ENCODE results near the gene ASPM.
"Not testable (repeated sequence)": the region's sequence is repeated elsewhere in the genome, so short reads cannot be mapped to it uniquely, and the experiment has no call there.

ASPM gene

DNA sequence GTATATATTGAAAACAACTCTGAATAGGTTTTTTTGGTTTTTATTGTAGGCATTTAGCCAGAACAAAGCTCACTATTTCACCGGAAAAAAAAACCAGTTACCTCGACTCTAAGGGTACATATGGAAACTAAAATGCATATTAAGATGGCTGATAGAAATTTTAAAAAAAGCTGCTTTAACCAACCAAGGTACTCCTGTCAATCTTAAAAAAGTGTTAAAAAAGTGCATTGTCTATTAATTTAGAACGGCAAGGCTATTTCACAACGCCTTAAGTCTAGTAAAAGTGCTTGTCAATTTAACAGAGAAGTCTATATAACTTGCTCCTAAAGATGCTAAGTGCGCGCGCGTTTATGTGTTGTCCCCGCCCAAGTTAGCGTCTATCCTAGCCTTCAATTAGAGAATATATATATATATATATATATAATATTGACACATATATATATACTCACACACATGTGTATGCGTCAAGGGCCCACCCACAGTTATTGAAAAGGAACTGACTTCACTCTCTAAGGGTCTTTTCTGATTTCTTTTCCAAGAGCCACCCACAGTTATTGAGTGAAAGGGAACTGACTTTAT, 934 bp downstream of the ASPM start:
- peak; percentile 27 for DNase-seq (ENCODE audit: low spot score)

DNA sequence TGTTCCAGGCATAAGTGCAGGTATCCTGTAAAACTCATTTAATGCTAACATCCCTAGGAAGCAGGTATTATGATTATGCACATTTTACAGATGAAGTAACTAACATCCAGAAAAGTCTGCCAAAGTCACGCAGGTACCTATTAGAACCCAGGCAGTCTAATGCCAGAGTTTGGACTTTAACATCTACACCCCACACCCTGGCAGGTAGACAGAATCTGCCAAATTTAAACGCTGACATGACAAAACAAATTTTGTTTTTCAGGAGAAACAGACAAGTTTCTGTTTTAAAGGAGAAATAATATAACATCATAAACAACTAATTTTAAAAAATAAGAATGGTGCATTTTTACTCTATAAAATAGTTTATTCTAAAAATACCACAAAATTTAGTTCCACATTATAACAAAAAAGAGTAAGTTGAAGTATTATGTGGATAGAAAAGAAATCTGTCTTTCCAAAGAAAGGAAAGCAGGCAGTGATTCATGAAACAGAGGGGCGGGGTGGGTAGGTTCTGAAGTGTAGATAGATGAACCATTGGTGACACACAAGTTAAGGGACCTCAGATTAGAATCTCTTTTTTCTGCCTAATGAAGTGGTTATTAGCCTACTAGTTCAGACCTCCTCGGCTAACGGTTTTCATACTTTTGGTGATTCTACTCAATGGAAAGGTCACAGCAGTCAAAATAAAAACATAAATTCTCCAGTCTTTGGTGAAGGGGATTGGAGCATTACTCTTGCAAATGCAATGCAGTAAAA, 1.7 kb downstream of the ASPM start:
- DNase-seq (ENCODE audit: low spot score), result peak; percentile 85

DNA sequence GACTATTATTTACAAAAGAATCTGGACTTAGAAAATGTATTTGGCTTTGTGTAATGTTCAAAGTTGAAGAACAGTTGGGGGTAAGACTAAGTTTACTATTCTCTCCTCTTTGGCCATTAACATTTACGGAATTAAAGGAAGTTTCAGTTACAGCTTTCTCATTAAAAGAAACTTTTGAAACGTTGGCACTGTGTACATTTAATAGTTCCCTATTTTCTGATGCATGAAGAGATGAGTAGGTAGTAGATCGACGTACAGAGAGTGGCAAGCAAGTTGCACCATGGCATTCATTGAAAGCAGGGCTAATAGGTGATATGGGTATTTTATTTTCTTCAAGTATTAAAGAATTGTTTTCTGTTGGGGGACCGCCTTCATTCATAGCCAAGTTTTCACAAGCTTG, 3.2 kb downstream of the ASPM start:
- DNase-seq (ENCODE audit: low spot score), result no peak

DNA sequence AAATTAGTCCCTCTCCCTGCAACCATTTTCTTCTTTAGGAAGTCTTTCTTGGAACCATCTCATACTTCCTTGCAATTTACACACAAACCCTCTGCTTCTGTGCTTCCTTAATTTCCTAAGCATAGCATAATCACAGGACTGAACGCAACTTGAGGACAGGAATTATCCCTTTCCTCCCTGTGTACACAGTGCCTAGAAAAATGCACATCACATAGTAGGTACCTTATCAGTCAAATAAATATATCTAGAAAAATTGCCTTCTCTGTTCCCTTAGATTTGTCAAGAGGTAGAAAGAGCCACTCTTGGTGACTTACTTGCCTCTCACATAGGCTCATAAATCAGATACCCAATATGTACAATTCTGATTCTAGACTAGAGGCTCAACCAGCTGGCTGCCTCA, 4.9 kb downstream of the ASPM start:
- DNase-seq (ENCODE audit: low spot score), result no peak

DNA sequence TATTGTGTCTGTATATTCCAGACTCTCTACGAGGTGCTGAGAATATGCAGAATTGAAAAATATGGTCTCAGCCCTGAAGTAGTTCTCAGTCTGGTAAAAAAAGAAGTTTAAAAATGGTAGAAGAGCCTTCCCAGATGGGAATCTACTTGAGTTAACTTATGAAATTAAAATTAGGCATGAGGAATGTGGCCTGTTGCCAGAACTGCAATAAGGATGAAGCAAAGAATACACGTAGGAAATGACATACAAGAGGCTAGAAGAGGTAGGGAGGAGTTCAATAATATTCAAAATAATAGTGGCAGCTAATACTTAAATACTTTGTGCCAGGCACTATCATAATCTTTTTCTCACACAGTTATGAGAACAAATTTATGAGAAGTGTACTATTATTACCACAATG, 6.3 kb downstream of the ASPM start:
- no peak for DNase-seq (ENCODE audit: low spot score)

DNA sequence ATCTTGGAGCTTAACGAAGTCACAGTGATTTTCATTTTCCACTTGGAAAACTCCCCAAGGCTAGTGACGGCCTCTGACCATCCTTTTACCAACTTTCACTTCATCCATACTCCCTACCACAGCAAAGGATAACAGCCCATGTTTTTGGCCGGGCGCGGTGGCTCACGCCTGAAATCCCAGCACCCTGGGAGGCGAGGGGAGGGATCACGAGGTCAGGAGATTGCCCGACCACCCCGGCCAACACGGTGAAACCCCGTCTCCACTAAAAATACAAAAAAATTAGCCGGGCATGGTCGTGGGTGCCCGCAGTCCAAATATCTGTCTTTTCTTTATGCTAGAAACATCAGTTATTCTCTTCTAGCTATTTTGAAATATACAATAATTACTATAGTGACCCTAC, 7.3 kb downstream of the ASPM start:
- no peak for DNase-seq (ENCODE audit: low spot score)

DNA sequence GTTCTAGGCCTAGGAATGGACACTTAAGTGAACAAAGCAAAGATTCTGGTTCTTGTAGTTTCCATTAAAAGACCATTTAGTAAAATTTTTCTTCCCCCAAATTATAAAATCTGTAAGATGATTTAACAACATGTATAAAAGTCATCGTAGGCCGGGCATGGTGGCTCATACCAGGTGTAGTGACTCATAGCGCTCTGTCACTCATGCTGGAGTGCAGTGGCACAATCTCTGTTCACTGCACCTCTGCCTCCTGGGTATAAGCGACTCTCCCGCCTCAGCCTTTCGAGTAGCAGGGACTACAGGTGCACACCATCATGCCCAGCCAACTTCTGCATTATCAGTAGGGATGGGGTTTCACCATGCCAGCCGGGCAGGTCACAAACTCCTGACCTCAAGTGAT, 9.1 kb downstream of the ASPM start:
- peak; percentile 9 for DNase-seq (ENCODE audit: low spot score)

DNA sequence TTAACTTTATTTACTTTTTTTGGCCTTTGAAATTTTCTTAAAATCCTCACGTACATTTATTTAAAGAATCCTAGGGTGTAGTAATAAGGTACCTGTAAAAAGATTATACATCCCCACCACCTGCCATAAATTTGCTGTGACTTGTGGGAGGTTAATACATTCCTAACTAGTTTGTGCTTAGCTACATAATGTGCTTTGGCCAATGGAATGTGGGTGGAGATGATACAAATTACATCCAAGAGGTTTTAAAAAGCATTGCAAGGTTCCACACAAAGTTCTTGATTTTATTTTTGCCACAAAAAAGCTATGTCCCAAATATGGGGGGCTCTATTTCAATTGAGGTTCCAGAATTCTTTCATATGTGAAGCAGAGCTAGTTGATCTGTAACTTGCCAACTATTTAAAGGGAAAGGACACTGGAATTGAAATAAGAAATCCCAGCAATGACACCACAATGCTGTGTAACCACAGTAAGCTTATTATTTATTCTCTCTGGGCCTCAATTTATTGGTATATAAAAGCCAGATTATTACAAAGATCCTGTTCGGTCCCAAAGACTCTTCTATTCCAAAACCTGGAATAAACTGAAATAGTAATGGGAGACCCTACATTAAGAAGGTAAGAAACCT, 15.7 kb downstream of the ASPM start:
- peak; percentile 15 for DNase-seq (ENCODE audit: low spot score)

DNA sequence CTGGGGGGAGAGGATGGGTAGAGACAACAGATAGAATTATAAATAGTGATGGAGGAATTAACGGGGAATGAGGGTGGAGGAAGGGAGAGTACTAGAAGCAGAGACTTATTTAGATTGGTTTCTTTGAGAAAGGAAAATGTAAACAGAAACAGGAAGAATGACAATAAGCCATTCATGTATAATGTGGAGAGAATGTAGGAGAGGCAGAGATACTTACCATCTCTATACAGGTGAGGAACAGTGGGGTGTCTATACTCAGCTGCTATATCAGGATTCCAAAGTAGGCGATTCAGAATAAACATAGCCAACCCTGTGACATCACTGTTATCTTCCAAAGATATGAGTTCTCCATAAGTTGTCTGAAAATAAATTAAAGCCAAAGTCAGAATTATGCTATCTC, 16.8 kb downstream of the ASPM start:
- no peak for DNase-seq (ENCODE audit: low spot score)

DNA sequence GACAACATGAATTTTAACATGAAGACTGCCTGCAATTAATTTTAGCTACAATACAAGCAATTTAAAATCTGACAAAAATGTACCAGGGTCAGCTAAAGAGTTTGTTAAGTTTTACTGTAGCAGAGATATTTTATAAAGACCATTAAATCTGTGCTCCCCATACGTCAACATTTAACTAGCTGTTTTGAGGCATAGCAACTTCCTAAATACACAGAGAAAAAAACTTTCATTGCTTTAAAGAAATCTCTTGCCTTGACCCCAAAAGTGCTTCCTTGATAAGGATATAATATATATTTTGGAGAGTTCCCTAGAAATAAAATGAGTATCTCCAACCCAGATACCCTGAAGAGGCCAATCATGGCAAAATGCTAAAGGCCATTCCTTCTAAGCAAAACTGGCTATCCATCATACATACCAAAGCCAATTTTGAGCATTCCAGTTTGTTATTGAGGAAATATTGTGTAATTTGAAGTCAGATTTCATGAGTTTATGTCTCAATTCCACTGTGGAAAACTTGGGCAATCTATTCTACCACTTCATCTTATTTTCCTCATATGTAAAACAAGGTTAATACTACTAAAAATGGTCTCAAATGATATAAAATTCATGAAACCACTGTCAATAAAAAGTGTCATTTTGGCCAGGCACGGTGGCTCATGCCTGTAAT, 19.1 kb downstream of the ASPM start:
- no peak for DNase-seq (ENCODE audit: low spot score)

DNA sequence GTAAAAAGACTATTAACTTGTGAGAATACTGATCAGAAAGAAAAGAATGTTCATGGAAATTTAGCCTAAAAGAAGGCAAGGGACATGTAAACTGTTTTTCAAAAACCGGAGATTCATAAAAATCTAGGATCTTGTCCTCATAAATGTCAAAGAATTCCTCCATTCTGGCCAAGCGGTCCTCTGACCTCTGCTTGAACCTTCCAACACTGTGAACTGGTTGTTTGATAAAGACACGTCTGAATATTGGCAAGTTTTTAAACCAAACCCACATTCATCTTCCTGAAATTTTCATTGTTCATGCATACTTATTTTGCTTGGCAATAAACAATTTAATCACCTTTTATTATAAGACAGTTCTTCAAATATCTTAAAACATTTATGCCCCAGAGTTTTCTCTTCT, 19.8 kb downstream of the ASPM start:
- DNase-seq (ENCODE audit: low spot score), result no peak

DNA sequence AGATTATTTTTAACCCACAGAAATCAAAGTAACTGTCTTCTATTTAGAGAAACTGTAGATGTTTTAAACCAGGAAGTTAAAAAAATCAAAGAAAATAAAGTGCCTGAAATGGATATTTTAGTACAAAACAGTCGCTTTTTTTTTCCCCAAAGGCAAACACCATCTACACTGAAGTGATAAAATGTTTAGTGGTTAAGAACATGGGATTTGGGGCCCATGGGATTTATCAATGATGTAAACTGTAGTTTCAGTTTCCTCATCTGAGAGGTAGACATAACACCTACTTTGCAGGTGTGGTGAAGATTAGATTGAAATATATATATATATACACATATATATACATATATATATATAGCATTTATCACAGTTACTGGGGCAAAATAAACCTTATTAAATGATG, 22.1 kb downstream of the ASPM start:
- no peak for DNase-seq (ENCODE audit: low spot score)

DNA sequence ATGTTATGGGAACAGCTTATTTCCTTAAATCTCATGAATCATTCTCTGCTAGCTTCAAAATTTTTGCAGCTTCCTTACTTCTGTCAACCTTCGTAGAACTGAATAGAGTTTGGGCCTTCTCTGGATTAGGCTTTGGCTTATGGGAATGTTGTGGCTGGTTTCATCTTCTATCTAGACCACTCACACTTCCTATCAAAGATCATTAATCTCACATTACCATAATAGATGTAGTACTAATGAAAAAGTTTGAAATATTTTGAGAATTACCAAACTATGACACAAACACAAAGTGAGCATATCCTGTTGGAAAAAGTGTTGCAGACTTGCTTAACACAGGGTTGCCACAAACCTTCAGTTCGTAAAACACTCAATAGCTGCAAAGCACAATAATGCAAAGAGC, 30.3 kb downstream of the ASPM start:
- no peak for DNase-seq (ENCODE audit: low spot score)

DNA sequence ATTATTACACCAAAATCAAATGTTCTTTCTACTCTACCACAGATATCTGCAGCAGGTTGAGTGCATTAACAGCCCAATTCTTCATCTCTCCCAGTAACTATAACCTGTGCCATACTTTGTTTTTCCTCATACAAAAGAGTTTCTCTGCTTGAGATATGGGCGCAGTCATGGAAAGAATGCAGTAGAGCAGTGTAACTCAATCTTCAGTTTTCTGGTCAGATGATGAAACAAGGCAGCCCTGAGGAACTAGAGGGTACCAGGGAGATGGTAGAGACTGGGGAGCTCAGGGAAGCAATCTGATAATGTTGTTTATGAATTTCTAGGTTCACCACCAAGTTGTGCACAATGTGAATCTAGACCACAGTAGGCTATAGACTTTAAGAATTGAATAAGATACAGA, 39.6 kb downstream of the ASPM start:
- no peak for DNase-seq (ENCODE audit: low spot score)

DNA sequence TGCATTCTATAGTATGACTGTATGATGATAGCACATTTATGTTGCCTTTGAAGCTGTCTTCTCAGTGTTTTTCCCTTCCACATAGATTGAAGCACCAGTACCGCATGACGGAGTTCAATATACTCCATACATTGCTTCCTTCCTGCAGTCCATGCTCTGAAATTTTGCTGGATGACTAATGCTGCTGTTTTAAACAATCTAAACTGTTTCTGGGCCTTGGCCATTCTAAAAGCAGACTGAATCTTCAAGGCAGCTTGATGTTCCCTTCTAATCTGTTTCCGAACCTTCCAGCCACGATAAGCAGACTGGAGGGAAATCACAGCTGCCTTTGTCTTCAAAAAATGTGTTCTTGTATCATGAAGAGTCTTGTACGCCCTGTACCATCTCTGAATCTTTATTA, 43.2 kb downstream of the ASPM start:
- DNase-seq (ENCODE audit: low spot score), result no peak

DNA sequence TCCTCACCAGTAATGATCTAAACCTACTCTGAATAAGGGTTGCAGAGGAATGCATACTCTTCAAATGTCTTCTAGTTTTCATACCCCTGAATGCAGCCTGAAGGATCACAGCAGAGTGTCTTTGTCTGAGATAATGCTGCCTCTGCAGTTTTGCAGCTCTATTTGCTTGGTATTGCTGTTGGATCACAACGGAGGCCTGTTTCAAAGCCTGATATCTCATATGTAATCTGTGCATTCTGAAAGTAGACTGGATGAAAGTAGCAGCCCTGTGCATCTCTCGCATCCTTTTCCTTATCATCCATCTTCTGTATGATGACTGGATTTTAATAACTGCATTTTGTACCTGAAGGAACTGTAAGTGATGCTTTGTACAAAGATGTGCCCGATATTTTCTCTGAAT, 44.5 kb downstream of the ASPM start:
- no peak for DNase-seq (ENCODE audit: low spot score)

DNA sequence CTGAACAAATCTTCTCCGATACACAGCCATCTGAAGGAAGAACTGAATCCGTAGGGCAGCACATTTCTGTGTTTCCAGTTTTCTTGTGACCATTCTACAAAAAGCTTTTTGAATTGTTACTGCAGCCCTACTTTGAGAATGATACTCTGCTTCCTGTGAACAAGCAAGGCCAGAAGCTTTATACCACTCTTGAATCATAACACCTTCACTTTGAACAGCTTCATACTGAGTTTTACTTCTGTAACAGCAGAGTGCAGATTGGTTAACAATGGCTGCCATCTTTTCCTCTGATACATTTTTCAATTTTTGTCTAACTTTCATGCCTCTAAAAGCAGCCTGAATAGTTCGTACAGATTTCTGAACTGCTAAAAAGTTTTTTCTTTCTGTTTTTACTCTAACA, 45.8 kb downstream of the ASPM start:
- no peak for DNase-seq (ENCODE audit: low spot score)

DNA sequence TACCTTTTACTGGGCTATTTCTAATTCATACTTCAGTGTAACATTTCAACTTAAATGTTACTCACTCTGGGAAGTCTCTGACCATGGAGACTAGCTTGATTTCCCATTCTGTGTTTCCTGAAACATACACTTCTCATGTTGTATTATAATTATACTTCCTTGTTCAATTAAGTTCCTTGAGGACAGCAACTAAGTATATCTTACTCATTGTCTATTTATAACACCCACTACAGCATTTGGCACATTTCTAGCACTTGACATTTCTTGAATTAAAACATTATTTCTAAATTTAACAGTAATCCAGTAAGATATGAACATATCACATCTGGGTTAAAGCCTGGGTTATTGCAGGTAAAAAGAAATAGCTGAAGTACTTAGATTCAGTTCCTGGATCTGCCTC, 47.0 kb downstream of the ASPM start:
- no peak for DNase-seq (ENCODE audit: low spot score)

DNA sequence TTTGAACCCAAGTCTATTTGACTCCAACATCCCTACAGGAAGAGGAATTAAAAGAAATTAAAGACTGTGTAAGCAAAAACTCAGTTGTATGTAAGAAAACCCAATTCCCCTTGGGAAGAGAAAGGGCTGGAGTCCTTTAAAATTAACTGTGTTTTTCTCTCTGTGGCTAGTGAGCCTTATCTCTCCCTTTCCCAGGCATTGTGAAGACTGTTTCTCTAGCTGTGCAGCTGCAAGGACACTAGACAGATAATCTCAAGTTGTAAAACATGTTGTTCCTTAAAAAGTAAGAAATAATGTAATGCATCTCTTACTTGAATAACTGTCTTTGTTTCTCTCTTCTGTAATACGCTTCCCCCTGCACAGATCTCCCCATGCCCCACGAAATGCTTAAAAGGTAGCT, 49.5 kb downstream of the ASPM start:
- DNase-seq (ENCODE audit: low spot score), result not testable (repeated sequence)

DNA sequence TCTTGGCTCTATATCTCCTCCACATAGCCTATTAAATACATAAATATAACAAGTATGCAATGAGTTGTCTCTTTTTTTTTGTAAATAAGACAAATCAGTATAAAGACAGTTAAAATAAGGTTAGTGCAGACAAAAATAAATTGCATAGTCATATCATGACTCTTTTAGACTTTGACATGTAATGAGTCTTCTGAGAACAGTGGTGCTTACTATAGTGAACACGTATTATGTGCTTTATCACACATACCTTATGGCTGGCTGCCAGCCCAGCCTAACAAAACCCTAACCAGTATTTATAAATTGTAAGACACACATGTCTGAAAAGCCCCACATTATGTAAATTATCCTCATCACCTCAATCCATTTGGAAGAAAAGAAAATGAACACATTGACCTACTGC, 50.3 kb downstream of the ASPM start:
- no peak for DNase-seq (ENCODE audit: low spot score)

DNA sequence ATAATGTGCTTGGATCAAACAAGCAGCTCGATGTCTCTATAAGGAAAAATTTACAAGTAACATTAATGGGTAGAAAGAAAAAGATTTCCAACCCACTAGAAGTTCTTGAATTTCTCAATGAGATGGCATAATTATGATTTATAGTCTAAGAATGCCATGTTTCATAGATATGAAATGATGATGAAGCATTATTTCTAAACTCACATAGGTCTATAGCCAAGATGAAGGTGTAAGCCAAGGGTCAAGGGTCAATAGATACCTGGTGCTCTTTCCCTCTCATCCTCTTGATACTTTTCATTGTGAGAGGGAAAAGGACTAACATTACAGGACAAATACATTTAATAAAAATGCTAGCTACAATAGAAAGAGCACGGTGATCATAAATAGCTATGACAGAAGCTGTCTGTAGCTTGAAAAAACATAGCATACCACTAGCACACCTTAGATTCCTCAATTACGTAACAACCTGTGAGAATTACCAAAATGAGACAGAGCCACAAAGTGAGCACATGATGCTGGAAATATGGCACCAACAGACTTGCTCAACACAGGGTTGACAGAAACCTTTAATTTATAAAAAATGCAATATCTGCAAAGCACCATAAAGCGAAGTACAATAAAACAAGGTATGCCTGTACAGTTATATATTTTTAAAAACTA, 53.1 kb downstream of the ASPM start:
- DNase-seq (ENCODE audit: low spot score), result no peak

DNA sequence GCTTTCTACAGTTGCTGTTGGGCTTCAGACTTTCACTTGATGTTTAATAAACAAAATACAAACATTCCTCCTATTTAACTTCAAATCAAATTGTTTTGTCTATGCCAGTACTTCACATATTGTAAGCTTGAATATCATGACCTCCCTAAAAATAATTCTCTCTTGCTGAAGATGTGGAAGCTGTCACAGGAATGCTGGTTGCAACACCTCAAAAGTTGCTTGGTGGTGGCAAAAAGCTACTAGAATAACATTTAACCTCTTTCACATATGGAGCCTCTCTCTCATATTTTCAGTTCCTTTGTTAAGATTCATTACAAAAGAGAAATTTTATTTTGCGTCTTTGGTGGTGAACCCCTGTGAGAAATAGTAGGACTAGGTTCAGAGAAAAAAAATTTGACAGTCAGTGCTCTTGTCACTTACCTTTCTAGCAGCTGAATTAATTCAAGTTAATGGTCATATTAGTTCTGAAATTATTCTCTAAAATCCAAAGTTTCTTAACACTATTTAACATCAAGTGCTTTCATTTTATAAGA, 53.9 kb downstream of the ASPM start:
- no peak for DNase-seq (ENCODE audit: low spot score)
